ENCODE data around the gene UFD1.

UFD1 gene

GRCh38 chr22:19466126-19466716 lies 12.8 kb downstream of the UFD1 start:
- TF ChIP-seq CTCF (IDR thresholded peaks at IDR 0.05; ENCODE audit: control insufficient read depth, extremely low read depth, insufficient read depth): no peak
- no peak for DNase-seq (ENCODE audit: low read depth)

GRCh38 chr22:19464975-19465374 lies 14.0 kb downstream of the UFD1 start:
- DNase-seq (ENCODE audit: low read depth): no peak
- TF ChIP-seq CTCF (IDR thresholded peaks at IDR 0.05; ENCODE audit: control insufficient read depth, extremely low read depth, insufficient read depth): no peak
- no peak overlapping the region for H3K4me3 ChIP-seq (ENCODE audit: low read depth, low read length)

More at GRCh38 chr22:19466126-19466716, 12.8 kb downstream of the UFD1 start:
- no peak overlapping the region for H3K4me3 ChIP-seq (ENCODE audit: low read depth, low read length)

- no peak overlapping the region for H3K4me3 ChIP-seq (ENCODE audit: low read depth, low read length)
- no peak for DNase-seq (ENCODE audit: low read depth)
- TF ChIP-seq CTCF (IDR thresholded peaks at IDR 0.05; ENCODE audit: control insufficient read depth, extremely low read depth, insufficient read depth): no peak
These were observed 14.4 kb downstream of the UFD1 start for GRCh38 chr22:19464546-19464945.

- no peak for TF ChIP-seq CTCF (IDR thresholded peaks at IDR 0.05; ENCODE audit: control insufficient read depth, extremely low read depth, insufficient read depth)
- no peak overlapping the region for H3K4me3 ChIP-seq (ENCODE audit: low read depth, low read length)
- DNase-seq (ENCODE audit: low read depth): no peak
These were observed 15.2 kb downstream of the UFD1 start for GRCh38 chr22:19463491-19464469.

- no peak overlapping the region for H3K4me3 ChIP-seq (ENCODE audit: low read depth, low read length)
- DNase-seq (ENCODE audit: low read depth): no peak
- TF ChIP-seq CTCF (IDR thresholded peaks at IDR 0.05; ENCODE audit: control insufficient read depth, extremely low read depth, insufficient read depth): no peak
These were observed 16.0 kb downstream of the UFD1 start for GRCh38 chr22:19463008-19463407.

GRCh38 chr22:19461506-19461905 lies 17.5 kb downstream of the UFD1 start:
- TF ChIP-seq CTCF (IDR thresholded peaks at IDR 0.05; ENCODE audit: control insufficient read depth, extremely low read depth, insufficient read depth): no peak
- no peak overlapping the region for H3K4me3 ChIP-seq (ENCODE audit: low read depth, low read length)
- DNase-seq (ENCODE audit: low read depth): no peak

All from LNCaP clone FGC (cell line).